Measurements from ENCODE around the gene SGSM1.

GRCh38 chr22:24873226-24873625 is 67.2 kb downstream of the SGSM1 start:
- no peak for TF ChIP-seq POLR2AphosphoS5 (IDR thresholded peaks at IDR 0.05; ENCODE audit: low read depth, low read length)
- TF ChIP-seq CTCF (IDR thresholded peaks at IDR 0.05 in 2 of 3, conservative IDR thresholded peaks at IDR 0.05 in 1 of 3; ENCODE audit: borderline replicate concordance in 1 of 3, insufficient read depth in 1 of 3, low read depth in 2 of 3, low read length in 2 of 3), result no peak
- no peak for TF ChIP-seq POLR2A (IDR thresholded peaks at IDR 0.05; ENCODE audit: borderline replicate concordance, extremely low read depth, insufficient read depth, insufficient read length)
- TF ChIP-seq EZH2 (IDR thresholded peaks at IDR 0.05), result no peak
- TF ChIP-seq EZH2phosphoT487 (IDR thresholded peaks at IDR 0.05; ENCODE audit: borderline replicate concordance), result no peak
